Mucosa of rectum (tissue), 2 donors: ENCODE data around the gene ADAP1.

Source experiments
- H3K27ac ChIP-seq, 2 donors: one replicate each; pipeline ENCODE4 v1.7.0; 2013; ENCODE audit warnings: inconsistent platforms in 2 of 2, low read depth in 2 of 2, low read length in 2 of 2
- H3K27me3 ChIP-seq, 2 donors: one replicate each; pipeline ENCODE4 v1.7.0; 2013; ENCODE audit warnings: low read length in 2 of 2; ENCODE audit not compliant: control insufficient read depth in 2 of 2, insufficient read depth in 2 of 2
- H3K36me3 ChIP-seq, 2 donors: one replicate each; pipeline ENCODE4 v1.7.0; 2013; ENCODE audit warnings: low read length in 2 of 2; ENCODE audit not compliant: control insufficient read depth in 2 of 2, insufficient read depth in 2 of 2
- H3K4me1 ChIP-seq, 2 donors: one replicate each; pipeline ENCODE4 v1.7.0; 2013; ENCODE audit warnings: low read length in 2 of 2, mild to moderate bottlenecking in 1 of 2; ENCODE audit not compliant: control insufficient read depth in 2 of 2, insufficient read depth in 2 of 2
- H3K4me3 ChIP-seq, 2 donors: one replicate each; pipeline ENCODE4 v1.7.0; 2013; ENCODE audit warnings: low read length in 2 of 2
- H3K9ac ChIP-seq, 2 donors: one replicate each; pipeline ENCODE4 v1.7.0; 2013; ENCODE audit warnings: low read length in 2 of 2, low read depth in 1 of 2, mild to moderate bottlenecking in 1 of 2
- H3K9me3 ChIP-seq, 2 donors: one replicate each; pipeline ENCODE4 v1.7.0; 2013; ENCODE audit warnings: low read length in 2 of 2; ENCODE audit not compliant: control insufficient read depth in 2 of 2
- donor health status: healthy.
- donor health status: Normal muscosa, but diverticular disease.

ADAP1 gene

DNA sequence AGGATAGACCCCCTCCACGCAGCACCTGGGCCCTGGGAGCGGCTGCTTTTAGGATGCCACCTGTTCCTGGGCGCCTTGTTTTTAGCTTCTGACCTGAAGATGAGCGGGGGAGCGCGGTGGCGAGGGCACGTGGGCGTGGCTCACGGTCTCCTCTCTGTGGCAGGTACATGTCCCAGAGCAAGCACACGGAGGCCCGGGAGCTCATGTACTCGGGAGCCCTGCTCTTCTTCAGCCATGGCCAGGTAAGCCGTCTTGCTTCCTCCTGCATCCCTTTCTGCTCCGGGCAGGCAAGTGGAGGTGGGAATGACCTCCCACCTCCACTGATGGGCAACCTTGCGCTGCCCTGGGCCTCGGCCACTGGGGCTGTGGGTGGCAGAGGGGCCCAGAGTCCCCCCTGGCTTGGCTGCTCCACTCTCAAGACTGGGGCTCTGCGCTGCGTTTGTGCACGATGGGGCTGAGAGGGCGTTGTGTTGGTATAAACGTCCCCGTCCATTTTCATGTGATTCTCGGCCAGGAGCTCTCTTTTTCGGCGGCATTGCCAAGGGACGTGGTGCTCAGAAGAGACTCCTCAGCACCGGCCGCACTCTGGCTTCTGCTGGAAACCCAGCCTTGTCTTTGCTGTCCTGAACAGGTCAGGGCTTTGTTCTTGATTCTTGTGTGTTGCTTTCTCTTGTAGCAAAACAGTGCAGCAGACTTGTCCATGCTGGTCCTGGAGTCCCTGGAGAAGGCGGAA, 68.4 kb downstream of the ADAP1 start:
- H3K27ac ChIP-seq = no peak overlapping the region
- H3K36me3 ChIP-seq = peaks cover 29 to 42% of the 10 kb centered on the region in 2 donors
- no peaks in the 10 kb centered on the region for H3K27me3 ChIP-seq
- H3K4me3 ChIP-seq = no peak overlapping the region
- H3K4me1 ChIP-seq = no peaks in the 10 kb centered on the region
- no peaks in the 10 kb centered on the region for H3K9me3 ChIP-seq
- H3K9ac ChIP-seq = no peak overlapping the region

GRCh38 chr7:885261-885892, 69.1 kb downstream of the ADAP1 start:
- Histone ChIP-seq H3K4me1 (no peaks in the 10 kb centered on the region), H3K9ac (no peak overlapping the region), H3K9me3 (no peaks in the 10 kb centered on the region), H3K27ac (no peak overlapping the region), H3K36me3 (peaks cover 22 to 35% of the 10 kb centered on the region in 2 donors), H3K4me3 (no peak overlapping the region), H3K27me3 (no peaks in the 10 kb centered on the region)

DNA sequence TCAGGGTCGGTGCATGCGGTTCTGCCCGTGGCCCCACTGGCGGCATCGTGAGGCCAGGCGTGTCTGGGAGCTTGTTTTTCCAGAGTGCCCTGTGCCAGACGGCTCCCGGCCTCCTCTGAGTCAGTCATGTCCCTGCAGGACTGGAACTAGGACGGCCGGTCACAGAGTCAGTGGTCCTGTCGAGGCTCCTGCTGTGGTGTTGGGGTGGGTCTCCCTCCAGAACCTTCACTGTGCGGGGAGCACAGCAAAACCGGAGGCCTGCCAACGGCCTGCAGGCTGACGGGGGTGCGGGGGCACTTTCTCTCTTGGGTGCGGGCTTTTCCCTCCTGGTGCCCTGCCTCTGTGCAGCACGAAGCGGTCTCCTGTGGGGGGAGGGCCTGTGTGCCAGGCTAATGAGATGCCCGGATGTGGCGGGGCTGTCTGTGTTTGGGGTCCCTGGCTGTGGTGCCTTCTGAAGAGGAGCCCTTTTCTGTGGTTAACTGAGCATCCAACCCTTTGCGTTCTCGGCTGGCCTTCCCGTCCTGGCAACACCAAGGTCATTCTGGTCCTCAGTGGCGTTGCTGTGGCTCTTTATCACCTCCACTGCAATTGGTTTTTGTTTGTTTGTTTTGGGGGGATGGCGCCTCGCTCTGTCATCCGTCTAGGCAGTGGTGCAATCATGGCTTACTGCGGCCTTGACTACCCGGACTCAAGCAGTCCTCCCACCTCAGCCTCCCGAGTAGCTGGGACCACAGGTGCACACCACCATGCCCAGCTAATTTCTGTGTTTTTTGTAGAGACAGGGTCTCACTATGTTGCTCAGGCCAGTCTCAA, 70.1 kb downstream of the ADAP1 start:
- H3K9me3 ChIP-seq = no peaks in the 10 kb centered on the region
- peaks cover 21 to 35% of the 10 kb centered on the region in 2 donors for H3K36me3 ChIP-seq
- no peaks in the 10 kb centered on the region for H3K4me1 ChIP-seq
- no peaks in the 10 kb centered on the region for H3K27me3 ChIP-seq
- no peak overlapping the region for H3K4me3 ChIP-seq
- H3K27ac ChIP-seq = no peak overlapping the region
- no peak overlapping the region for H3K9ac ChIP-seq

- Histone ChIP-seq H3K9ac (no peak overlapping the region), H3K4me1 (peaks cover under 1% of the 10 kb centered on the region in 2 donors), H3K36me3 (peaks cover 17 to 30% of the 10 kb centered on the region in 2 donors), H3K27ac (no peak overlapping the region), H3K9me3 (no peaks in the 10 kb centered on the region), H3K27me3 (no peaks in the 10 kb centered on the region), H3K4me3 (no peak overlapping the region)
Measured at GRCh38 chr7:883055-884021, 71.1 kb downstream of the ADAP1 start.

DNA sequence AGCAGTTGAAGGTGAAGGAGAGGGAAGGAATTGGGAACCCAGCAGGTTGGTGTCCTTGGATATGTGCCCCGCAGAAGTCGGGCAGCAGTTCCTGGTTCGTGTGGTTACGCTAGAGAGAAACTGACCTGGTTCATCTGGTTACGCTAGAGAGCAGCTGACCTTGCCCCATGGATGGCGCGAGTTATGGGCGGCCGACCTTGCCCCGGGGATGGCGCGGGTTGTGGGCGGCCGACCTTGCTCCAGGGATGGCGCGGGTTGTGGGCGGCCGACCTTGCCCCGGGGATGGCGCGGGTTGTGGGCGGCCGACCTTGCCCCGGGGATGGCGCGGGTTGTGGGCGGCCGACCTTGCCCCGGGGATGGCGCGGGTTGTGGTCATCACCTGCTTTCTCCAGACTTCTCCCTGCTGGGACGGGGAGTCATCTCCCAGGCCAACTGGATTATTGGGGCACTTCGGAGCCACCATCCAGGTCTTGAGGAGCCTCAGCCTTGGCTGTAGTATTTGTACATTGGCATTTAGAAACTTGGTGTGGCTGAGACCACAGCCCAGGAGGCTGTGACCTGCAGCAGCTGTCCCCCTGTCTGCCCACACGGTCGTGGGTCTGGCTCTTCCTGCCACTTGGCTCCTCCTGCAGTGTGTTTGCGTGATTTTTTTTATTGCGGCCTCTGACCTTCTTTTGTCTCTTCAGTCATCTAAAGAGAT, 72.0 kb downstream of the ADAP1 start:
- Histone ChIP-seq H3K27ac (no peak overlapping the region), H3K4me1 (peaks cover 6% of the 10 kb centered on the region in 2 donors), H3K9ac (no peak overlapping the region)

GRCh38 chr7:881441-882234, 72.8 kb downstream of the ADAP1 start:
- no peaks in the 10 kb centered on the region for H3K9me3 ChIP-seq
- H3K36me3 ChIP-seq = peaks cover 1 to 14% of the 10 kb centered on the region in 2 donors
- no peaks in the 10 kb centered on the region for H3K27me3 ChIP-seq
- H3K9ac ChIP-seq = no peak overlapping the region
- H3K4me1 ChIP-seq = peaks cover 6% of the 10 kb centered on the region in 2 donors
- H3K4me3 ChIP-seq = no peak overlapping the region
- H3K27ac ChIP-seq = no peak overlapping the region

More for the DNA sequence above, 72.0 kb downstream of the ADAP1 start:
- H3K36me3 ChIP-seq = peaks cover 10 to 22% of the 10 kb centered on the region in 2 donors
- H3K27me3 ChIP-seq = no peaks in the 10 kb centered on the region
- no peaks in the 10 kb centered on the region for H3K9me3 ChIP-seq
- no peak overlapping the region for H3K4me3 ChIP-seq

GRCh38 chr7:880450-880849, 74.0 kb downstream of the ADAP1 start:
- no peaks in the 10 kb centered on the region for H3K27me3 ChIP-seq
- H3K9ac ChIP-seq = no peak overlapping the region
- no peaks in the 10 kb centered on the region for H3K9me3 ChIP-seq
- H3K4me1 ChIP-seq = peaks cover 6% of the 10 kb centered on the region in 2 donors
- H3K36me3 ChIP-seq = peaks cover 0 to 9% of the 10 kb centered on the region in 2 donors
- H3K27ac ChIP-seq = no peak overlapping the region
- no peak overlapping the region for H3K4me3 ChIP-seq

GRCh38 chr7:879706-880105, 74.8 kb downstream of the ADAP1 start:
- no peak overlapping the region for H3K9ac ChIP-seq
- H3K4me1 ChIP-seq = peaks cover 6% of the 10 kb centered on the region in 2 donors
- no peak overlapping the region for H3K27ac ChIP-seq
- no peaks in the 10 kb centered on the region for H3K9me3 ChIP-seq
- no peak overlapping the region for H3K4me3 ChIP-seq
- peaks cover 0 to 9% of the 10 kb centered on the region in 2 donors for H3K36me3 ChIP-seq
- no peaks in the 10 kb centered on the region for H3K27me3 ChIP-seq
